CD4-positive, alpha-beta T cell treated with Interleukin-6 for 4 hours (primary cell): ENCODE data around the gene ANKMY1.
"Not testable (repeated sequence)": the region's sequence is repeated elsewhere in the genome, so short reads cannot be mapped to it uniquely, and the experiment has no call there.

Experiments
- DNase-seq: peaks from one replicate; pipeline ENCODE4 v3.0.0-alpha.2; 2020; ENCODE audit warnings: mixed read lengths

Gene ANKMY1

DNA sequence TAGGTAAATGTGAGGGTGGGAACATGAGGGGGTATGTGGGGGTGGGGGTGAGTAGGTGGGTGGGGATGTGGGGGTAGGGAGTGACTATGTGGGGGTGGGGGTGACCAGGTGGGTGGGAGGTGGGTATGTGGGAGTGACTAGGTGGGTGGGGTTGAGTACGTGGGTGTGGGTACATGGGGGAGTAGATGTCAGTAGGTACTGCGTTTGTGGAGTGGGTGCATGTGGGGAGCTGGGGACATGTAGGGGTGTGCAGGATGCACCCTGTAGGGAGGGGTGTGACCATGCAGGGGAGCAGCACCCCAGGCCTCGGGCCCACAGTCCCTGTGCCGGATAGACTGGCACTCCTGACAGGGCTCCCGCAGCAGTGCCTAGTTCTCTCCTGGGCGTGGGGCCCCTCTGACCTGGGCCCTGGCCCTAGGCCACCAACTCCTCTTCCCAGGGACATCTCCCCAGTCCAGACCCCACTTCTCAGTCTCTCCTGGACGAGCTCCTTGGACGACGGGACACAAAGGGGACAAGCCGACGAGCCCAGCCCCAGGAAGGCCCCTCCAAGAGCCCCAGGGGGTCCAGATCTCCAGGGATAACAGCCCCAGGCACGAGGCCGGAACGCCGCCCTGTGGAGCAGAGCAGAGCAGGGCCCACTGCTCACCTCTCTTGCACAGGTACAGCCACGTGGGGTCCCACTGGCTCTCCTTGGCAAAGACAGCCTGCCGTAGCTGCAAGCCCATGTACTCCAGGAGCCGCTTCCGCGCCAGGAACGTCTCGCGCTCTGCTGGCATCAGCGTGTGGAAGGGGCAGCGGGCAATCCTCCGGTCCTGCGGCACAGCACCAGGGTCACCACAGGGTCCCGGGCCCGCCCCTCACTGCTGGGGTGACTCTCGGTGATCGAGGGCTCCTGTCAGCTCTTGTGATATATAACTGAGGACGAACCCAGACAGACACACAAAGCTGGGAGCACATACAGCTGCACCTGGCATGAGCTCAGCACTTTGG is 58.2 kb downstream of the ANKMY1 start:
- no peak for DNase-seq

DNA sequence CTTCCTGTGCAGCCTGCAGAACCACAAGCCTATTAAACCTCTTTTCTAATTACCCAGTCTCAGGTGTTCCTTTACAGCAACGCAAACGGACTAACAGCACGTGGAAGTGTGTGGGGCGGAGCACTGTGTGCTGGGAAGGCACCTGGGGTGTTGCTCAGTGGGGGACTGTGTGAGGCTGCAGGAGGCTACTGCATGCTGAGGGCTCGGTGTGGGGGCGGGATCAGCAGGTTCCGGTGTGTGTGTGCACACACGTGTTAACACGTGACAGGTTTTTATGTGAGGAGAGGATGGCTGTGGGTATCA is 58.9 kb downstream of the ANKMY1 start:
- no peak for DNase-seq

DNA sequence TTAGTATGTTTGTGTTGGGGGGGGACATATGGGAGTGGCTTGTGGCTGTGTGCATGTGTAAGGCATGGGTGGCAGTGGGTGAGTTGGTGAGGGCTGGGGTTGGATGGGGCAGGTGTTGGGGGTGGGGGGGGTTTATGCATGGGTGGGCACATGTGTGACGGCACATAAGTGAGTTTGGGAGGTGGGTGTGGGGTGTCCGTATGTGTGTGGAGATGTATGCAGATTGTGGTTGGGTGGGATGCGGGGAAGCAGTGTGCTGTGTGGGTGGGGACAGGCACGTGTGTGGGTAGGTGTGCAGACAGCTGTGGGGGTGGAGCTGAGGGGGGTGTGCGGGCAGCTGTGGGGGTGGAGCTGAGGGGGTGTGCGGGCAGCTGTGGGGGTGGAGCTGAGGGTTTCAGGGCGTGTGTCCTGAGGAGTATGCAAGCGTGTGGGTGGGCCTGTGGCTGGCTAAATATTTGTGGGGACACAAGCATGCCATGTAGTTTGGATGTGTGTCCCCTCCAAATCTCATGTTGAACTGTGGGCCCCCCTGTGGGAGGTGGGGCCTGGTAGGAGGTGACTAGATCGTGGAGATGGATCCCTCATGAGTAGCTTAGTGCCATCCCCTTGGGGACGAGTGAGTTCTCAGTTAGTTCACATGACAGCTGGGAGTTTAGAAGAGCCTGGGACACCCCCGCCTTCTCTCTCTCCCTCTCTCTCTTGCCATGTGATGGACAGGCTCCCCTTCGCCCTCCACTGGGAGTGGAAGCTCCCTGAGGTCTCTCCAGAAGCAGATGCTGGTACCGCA is 59.4 kb downstream of the ANKMY1 start:
- no peak for DNase-seq

DNA sequence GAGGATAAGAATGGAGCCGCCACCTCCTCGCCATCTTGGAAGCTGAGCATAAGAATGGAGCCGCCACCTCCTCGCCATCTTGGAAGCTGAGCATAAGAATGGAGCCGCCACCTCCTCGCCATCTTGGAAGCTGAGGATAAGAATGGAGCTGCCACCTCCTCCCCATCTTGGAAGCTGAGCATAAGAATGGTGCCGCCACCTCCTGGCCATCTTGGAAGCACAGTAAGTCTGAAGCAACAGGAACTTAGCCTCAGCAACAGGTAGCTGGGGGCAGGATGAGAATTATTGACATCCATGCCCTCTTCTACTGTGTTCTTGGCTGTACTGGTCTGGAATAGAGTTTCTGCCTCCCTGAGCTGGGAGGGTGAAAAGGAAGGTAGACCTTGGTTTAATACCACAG is 60.7 kb downstream of the ANKMY1 start:
- not testable (repeated sequence) for DNase-seq

DNA sequence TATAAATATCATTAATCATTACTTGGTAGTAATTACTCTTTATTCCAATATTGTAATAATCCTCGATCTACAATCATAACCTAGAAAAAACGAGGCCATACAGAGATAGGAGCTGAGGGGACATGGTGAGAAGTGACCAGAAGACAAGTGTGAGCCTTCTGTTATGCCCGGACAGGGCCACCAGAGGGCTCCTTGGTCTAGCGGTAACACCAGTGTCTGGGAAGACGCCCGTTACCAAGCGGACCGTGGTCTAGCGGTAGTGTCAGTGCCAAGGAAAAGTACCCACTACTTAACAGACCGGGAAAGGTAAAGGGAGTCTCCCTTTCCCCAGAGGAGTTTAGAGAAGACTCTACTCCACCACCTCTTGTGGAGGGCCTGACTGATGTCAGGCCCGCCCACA is 62.8 kb downstream of the ANKMY1 start:
- DNase-seq, result not testable (repeated sequence)

DNA sequence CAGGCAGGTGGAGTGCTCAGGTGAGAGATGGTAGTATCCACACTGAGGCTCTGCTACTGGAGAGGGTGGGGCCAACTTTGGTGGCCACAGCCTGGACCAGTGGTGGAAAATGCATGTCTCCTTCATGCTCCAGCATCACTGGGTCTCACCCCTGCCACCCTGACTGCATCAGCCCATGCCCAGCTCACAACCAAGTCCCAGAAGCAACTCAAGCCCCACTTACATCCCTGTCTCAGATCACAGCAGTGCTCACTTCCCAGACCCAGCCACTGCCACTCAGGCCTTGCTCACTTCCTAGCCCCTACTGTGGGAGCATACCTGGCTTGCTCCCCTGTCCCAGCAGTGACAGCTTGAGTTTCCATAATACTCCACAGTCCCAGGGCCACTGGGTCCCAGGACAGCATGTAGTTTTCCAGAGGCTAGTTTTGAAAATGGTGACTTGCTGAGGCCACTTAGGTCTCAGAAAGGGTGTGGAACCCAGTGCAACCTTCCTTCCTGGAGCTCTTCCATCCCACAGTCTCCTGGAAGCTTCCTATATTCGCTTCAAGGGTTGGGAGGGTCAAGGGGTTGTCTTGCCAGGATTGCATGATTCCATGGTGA is 63.5 kb downstream of the ANKMY1 start:
- DNase-seq, result no peak

DNA sequence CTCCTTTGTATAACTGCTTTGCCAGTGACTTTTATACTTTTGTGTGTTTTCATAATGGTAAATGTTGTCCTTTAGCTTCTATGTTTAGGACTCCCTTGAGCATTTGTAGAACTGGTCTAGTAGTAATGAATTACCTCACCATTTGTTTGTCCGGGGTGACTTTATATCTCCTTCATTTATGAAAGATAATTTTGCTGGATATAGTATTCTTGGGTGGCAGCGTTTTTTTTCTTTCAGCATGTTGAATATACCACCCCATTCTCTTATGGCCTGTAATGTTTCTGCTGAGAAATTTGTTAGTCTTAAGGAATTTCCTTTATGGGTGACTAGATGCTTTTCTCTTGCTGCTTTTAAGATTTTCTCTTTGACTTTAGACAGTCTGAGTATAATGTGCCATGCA is 66.3 kb downstream of the ANKMY1 start:
- no peak for DNase-seq

DNA sequence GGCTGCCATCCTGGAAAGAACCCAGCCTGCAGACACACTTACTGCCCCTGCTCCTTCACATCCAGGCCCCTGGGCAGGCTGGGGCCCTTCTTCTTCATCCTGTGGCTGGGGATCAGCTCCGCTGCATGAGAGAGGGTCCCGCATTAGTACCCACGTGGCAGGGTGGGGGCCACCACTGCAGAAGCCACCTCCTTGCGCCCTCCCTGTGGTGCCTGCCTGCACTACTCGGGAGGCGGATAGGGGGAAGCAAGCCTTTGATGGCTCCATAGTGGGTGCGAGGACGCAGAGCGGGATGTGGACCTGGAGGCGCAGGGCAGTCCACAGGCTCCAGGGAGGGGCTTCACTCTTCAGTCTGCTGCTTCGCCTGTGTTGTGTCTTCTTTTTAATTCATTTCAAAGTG is 75.6 kb downstream of the ANKMY1 start:
- DNase-seq, result no peak

DNA sequence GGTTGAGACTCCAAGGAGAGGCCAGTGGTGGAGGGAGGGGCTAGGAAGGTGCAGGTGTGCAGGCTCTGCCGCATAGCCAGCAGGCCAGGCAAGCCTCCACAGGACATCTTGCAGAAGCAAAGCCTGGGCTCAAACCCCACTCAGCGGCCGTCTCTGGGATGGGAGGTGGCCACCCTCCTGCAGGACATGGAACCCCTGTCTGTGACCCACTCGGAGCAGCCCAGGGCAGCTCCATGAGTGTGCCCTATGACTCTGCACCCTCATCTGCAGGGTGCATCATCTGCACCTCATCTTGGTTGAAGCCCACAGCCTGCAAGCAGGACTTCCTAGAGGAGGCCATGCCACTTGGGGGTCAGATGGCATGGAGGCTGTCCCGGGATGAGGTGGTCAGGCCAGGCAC is 76.1 kb downstream of the ANKMY1 start:
- DNase-seq, result no peak

DNA sequence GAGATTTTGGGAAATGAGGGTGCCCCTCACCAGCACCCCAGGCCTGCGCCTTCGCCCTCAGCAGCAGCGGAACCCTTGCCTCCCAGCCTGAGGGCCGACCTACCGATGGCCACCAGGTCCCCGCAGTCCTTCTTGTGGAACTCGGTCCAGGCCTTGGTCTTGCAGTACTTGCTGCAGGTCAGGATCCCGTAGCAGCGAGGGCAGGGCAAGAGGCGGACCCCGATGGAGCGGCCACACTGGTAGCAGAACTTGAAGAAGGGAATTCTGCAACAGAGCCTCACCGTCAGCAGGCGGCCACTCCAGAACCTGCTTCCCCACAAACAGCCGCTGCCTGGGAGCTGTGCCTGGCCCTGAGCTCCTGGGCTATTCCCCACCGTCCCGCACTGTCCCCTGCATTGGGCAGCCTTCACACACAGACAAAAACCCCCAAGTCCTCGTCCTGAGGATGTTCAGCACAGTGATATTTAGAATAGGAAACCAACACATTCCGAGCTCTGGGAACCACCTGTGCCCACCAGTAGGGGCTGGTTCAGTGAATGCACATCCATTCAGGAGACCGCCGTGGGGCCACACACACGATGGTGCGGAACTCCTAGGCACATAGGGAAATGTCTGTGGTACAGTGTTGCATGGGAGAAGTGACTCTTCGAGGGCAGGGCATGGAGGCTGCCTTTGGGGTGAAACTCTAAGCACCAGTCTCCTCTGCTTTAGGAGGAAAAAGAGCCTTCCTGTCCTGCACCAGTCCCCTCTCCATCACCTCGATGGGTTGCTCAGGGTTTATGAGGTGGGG is 76.8 kb downstream of the ANKMY1 start:
- DNase-seq, result no peak

DNA sequence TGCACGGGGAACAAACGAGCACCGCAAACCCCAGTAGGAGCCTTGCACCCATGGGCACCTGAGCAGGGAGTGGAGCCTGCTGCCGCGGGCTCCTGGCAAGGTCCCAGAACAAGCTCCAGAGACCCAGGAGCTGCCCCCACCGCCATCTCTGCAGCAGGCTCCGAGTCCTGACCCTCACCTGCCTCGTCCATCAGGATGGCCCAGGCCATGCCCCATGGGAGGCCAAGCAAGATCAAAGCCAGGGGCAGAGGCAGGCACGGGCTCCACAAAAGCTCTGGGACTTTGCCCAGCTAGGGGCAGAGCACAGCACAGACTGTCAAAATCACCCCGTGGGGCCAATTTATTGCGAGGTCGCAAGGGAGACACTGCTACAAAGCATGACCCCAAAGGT is 78.7 kb downstream of the ANKMY1 start:
- DNase-seq, result no peak

DNA sequence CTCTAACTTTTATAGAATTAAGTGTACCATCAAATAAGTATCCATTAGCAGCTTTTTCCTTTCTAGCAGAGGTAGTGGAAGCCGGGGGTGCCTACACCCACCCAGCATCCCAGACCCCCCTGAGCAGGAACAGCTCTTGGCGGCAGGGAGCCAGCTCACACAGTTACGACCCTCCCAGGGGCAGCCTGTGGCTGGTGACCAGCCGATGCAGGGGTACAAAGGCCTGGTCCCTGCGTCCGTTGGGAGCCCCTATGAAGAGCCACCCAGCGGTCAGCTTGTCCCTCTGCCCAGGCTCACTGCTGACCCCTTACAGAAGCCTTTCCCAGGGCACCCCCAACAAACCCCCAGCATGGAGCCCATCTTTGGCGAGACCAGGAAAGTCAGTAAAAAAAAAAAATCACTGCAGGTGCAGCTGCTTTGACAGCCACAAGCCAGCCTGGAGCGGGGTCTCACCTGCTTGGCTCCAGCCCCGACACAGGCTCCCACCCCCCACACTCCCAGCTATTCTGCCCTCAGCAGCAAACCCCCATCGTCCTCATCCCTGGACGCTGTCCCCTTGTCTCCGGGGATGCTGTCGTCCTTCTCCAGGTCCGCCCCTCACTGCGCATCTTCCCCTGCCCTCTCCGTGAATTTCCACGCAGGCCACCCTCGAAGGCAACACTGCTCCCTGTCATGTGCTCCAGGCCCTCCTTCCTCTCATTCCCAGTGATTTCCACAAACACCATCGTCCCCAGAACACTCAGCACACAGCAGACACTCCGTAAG is 79.3 kb downstream of the ANKMY1 start:
- DNase-seq, result no peak

DNA sequence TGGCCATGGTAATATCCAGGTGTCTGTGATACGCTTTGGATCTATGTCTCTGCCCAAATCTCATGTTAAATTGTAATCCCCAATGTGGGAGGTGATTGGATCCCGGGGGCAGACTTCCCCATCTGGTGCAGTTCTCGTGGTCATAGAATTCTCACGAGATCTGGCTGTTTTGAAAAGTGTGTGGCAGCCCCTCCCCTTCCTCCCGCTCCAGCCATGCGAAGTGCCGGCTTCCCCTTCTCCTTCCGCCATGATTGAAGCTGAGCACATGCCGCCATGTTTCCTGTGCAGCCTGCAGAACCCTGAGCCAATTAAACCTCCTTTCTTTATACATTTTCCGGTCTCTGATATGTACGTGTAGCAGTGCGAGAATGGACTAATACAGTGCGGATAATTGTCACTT is 79.9 kb downstream of the ANKMY1 start:
- no peak for DNase-seq

DNA sequence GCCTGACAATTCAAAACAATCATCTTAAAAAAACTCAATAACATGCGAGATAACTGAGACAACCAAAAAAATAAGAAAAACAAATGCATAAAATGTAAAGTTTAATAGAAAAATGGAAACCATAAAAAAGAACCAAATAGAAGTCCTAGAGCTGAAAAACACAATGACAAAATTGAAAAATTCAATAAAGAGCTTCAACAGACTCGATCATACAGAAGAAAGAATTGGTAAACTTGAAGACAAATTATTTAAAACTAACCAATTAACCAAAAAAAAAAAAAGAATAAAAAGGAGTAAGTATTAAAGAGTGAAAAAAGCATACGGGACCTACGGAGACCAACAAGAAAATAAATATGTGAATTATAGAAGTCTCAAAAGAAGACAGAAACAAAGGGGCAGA is 84.6 kb downstream of the ANKMY1 start:
- DNase-seq, result no peak

DNA sequence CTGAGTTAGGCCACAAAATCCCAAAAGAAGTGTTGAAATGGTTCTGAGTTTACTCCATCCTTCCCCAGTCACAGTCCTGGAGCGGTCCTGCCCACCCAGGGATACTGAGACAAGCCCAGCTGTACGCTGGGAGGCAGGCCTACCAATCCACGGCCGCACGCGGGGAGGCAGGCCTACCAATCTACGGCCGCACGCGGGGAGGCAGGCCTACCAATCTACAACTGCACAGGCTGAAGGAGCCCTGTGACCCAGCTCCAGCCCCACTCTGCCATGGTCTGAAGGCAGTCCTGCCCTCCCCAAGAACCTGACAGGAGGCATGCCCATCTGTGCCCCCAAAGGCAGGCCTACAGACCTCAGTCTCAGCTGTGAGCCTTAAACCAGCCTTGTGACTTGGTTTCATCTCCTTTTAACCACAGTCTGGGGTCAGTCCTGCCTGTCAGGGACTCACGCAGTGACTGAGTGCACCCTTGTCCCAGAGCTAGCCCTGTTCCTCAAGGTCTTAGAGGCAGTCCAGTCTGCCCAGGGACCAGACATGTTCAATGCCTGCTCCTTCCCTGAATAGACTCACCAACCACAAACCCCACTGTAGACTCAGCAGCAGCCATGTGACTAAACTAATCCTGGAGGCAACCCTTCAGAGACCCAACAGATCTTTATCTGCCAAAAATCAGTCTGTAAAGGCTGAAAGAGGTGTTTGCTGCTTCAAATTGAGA is 85.6 kb downstream of the ANKMY1 start:
- no peak for DNase-seq

DNA sequence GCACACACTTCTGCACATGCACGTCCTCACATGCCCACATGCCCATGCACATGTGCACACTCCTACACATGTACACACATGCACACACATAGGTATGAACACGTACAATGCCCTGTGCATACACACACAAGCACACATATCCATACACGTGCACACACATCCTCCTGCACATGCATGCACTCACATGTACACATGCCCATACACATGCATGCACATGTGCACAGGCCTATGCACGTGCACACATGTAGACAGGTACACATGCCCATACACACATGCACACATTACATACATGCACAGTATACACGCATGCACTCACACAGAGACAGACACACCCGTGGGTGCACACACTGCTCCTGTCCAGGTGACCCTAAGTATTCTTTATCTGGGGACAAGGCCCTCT is 88.0 kb downstream of the ANKMY1 start:
- no peak for DNase-seq

DNA sequence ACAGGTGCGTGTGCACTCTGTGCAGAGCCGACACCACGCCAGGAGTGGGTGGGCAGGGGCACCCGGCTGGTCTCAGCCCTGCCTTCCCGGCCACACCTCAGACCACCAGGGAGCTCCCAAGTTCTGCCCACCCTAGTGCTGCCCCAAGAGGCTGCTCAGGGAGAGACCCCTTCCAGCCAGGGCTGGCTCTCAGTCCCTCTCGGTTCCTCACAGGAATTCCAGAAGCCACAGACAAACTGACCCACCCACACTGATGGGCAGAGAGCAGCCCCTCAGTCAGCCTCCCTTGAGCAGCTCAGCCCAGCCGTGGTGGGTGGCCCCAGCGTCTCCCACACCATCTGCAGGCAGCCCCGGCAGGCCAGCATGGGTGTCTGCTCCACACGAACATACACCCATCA is 88.5 kb downstream of the ANKMY1 start:
- DNase-seq, result no peak

DNA sequence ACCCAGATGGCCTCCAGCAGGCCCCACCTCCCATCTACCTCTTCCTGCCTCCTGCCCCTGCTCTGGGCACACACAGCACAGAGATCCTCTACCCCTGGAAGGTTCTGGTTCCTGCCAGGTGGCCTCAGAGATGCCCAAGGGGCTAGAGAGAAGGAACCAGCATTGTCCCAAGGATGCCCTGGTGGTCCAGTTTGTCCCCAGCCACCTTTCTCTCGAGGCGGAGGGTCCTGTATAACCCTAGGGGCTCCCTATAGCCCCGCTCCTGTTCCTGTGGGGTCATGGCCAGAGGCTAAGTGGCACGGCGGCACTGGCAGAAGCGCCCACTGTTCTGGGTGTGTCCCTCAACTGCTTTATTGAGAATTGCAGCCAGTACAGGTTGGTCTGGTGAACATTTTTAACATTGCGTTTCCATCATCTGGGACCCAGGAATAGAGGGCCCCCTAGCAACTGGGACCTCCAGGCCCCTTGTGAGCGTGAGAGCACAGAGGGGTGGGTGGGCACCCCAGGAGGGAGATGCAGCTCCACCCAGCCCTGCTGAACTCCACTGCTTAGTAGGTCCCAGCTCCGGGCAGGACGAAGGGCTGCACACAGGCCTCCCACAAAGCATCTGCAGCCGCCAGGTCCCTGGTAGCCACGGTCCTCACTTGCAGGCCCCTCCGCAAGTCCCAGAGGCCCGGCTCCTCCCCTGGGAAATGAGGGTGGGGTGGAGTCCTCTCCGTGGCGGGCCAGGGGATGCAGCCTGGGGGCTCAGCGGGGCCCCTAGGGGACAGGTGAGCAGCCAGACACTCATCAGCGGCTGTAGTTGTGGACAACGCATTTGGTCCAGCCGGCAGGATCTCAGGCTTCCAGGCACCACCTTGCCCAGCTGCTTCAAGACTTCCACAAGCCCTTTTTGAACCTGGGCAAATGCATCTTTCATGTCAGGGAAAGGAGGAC is 89.2 kb downstream of the ANKMY1 start:
- DNase-seq, result no peak

DNA sequence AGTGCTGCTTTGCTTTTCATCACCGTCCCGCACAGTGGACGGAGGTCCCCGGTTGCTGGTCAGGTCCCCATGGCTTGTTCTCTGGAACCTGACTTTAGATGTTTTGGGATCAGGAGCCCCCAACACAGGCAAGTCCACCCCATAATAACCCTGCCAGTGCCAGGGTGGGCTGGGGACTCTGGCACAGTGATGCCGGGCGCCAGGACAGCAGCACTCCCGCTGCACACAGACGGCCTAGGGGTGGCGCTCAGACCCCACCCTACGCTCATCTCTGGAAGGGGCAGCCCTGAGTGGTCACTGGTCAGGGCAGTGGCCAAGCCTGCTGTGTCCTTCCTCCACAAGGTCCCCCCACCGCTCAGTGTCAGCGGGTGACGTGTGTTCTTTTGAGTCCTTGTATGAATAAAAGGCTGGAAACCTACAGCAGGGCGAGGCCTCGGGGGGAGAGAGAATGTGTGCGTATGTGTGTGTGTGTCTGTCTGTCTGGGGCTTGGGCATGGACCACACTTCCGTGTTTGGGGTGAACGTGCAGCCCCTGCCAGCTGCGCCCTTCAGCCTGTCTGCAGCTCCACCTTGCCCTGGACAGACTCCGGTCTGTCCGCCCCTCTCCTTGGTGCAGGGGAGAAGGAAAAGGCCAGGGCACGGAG is 90.0 kb downstream of the ANKMY1 start:
- DNase-seq, result no peak

DNA sequence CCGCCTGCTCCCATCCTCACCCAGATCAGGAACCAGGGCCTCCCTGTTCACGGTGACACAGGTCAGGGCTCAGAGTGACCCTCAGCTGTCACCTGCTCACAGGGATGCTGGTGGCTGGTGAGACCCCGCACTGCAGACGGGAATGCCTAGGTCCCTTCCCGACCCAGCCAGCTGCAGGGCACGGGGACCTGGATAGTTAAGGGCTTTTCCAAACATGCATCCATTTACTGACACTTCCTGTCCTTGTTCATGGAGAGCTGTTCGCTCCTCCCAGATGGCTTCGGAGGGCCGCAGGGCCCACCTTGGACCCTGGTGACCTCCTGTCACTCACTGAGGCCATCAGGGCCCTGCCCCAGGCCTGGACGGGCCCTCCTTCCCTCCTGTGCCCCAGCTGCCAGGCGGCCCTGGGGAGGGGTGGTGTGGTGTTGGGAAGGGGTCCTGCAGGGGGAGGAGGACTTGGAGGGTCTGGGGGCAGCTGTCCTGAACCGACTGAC is 90.6 kb downstream of the ANKMY1 start:
- no peak for DNase-seq
